ENCODE results near the gene NRDC.
"Not testable (repeated sequence)": the region's sequence is repeated elsewhere in the genome, so short reads cannot be mapped to it uniquely, and the experiment has no call there.

Gene NRDC

DNA sequence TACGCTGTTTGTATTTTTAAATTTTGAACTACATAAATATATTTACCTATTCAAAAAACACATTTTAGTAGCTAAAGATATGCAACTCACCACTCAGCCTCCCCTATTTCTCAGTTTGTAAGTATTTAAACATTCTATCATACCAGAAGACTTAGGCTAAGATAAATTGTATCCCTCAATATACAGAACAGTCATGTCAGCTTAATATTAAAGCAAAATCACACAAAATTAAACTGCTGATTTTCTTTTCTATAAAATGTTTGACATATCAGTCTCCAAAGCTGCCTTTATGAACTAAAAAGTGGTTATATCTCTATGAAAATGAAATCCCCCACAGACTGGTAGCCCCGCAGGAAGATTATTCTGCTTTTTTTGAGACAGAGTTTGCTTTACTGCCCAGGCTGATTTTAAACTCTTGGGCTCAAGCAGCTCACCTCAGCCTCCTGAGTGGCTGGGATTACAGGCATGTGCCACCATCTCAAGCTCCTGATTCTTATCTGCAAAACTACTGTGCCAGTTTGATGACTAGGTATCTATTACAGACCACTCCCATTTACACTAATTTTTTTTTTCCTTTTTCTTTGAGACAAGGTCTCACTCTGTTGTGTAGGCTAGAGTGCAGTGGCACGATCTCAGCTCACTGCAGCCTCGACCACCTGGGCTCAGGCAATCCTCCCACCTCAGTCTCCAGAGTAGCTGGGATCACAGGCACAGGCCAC, 37.6 kb downstream of the NRDC start:
- no peak for DNase-seq

DNA sequence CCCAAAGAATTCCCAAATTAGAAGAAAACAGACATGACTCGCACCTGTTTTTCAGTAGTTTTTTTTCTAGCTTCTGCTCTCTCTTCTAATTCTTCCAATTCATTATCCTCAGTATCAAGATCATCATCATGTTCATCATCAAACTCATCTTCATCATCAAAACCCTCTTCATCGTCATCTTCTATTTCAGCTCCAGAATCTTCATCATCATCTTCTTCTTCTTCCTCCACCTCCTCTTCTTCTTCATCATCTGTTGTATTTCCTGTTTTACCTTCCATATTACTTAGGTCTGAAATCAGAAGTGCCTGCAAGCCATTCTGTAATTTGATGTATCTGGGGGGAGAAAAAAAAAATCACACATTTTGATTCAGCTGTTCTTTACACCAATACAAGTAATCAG, 38.3 kb downstream of the NRDC start:
- DNase-seq, result no peak

- DNase-seq, result no peak
Observed at GRCh38 chr1:51839094-51839493, 39.4 kb downstream of the NRDC start.

- no peak for DNase-seq
Observed at GRCh38 chr1:51837243-51837642, 41.3 kb downstream of the NRDC start.

DNA sequence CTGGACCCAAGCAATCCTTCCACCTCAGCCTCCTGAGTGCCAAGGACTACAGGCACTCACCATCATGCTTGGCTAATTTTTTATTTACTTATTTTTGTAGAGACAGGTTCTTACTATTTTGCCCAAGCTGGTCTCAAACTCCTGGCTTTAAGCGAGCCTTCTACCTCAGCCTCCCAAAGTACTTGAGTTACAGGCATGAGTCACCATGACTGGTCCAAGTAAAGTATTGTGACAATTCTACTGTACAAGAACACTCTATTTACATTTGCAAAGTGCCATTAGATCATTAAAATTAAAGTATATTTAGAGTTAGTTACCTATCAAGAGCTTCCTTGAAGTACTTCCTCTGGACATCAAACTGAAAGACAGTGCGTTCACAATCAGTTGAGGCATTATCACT, 44.8 kb downstream of the NRDC start:
- DNase-seq, result no peak

DNA sequence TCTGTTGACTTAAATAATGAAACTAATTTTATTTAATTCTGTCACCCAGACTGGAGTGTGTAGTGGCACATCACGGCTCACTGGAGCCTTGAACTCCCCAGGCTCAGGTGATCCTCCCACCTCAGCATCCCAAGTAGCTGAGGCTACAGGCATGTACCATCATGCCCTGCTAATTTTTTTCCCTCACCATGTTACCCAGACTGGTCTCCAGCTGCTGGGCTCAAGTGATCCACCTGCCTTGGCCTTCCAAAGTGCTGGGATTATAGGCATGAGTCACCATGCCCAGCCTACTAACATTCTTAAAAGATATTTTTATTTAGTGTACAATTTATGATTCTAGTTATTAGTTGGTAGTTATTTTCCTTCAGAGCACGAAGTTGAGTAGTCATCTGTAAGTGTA, 49.5 kb downstream of the NRDC start:
- peak; percentile 37 for DNase-seq

DNA sequence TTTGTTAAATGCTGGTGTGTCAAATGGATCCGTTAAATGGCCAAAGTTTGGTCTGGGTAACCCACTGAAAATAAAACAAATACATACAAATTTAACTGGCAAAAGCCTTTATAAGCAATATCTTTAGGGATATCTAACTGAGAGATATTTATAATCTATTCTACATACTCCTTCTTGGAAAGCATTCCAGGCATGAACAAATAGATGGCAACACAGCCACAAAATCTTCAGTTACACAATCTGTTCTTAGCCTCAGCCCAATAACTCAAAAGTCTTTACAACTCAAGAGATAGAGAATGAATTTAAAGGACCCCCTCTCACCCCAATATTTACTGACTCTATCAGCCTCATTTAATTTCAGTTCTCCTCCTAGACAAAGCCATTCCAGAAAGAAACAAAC, 58.7 kb downstream of the NRDC start:
- no peak for DNase-seq

DNA sequence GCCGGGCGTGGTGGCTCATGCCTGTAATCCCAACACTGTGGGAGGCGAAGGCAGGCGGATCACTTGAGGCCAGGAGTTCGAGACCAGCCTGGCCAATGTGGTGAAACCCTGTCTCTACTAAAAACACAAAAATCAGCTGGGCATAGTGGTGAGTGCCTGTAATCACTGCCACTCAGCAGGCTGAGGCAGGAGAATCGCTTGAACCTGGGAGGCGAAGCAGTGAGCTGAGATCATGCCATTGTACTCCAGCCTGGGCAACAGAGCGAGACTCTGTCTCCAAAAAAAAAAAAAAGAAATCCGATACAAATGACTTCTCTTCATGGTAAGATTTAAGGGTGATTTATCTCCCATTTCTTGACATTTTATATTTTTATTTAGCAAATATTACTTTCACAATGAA, 59.5 kb downstream of the NRDC start:
- not testable (repeated sequence) for DNase-seq

DNA sequence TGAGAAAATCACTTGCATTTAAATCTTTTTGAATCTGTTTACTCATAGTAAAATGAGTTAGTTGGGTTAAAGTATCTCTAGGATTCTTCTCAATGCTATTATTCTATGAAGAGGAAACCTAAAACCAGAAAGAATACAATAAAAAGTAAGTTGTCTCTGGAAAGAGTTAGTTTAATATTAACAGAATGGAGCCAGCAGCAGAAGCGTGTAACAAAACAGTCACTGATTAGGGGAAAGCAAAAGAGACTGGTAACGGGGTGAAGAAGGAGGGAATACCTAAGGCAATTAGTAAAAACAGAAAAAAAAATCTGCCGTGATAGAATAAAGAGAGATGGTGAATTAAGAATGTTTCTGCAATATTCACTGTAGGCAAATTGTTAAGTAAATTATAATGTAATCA, 60.0 kb downstream of the NRDC start:
- DNase-seq, result no peak

DNA sequence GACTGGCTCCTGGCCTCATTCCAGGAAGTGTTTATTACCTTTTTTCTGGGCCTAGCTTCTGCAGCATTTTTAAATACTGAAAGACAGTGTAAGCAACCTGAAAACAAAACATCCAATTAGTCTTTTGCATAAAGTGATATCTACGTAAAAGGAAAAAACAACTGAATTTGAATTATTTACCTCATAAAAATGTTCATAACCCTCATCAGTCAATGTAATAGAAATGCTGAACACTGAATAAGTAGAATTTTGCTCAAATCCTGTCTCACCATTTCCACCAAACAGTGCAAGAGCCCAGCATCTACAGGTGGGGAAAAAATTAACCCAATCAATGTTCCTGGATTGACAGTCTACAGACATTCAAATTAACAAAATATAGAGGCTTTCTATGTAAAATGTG, 64.0 kb downstream of the NRDC start:
- DNase-seq, result no peak

- DNase-seq, result no peak
Observed at GRCh38 chr1:51799372-51799771, 79.2 kb downstream of the NRDC start.

DNA sequence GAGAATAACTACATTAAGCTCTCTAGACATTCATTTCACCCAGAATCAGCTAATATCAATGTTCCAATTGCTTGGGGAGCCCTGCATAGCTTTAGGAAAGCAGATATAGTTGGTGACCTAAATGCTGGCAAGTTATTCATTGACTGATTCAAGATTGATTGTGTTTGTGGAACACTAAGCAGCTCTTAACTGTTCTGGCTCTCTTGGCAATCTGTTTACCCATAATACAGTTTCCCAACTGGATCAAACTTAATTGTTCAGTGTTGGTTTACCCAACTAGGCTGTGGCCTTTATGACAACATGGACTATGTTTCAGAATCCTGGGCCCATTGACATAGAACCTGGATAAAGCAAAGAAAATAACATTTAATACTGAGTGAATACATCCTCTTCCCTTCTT, 83.7 kb downstream of the NRDC start:
- DNase-seq, result no peak

- no peak for DNase-seq
Observed at GRCh38 chr1:51794260-51794659, 84.3 kb downstream of the NRDC start.

DNA sequence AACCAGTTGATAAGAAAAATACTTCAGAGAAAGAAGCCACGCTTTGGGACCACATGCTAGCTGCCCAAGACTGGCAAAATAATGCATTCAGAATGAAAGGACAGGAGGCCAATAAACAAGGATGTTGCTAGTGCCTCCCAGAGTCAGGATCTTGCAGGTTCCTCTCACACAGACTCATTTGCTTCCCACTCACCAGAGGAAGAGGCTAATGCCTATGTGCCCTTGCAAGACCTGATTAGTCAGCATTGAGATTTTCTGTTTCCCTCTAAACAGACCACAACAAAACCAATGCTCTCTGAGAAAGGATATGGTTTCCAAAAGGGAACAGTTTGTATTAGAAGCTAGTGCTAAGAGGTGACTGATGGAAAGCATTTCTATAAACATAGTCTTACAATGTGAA, 85.7 kb downstream of the NRDC start:
- no peak for DNase-seq

GRCh38 chr1:51791888-51792287, 86.6 kb downstream of the NRDC start:
- no peak for DNase-seq

DNA sequence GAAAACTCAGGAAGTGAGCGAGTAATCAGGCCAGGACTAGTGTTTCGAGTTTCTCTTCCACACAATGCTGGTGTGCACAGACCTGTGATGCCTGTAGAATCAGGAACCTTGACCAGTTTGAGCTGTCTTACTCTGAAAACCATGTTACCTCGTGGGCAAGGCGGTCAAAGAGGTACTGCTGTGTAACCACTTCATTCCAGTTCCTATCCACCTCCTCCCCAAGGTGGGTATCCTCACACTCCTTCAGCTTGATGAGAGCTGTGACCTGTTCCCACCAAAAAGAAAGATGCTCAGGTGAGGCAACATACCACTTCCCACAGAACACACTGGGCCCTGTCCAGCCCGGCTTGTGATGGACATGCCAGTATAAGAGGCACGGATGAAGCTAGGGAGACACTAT, 88.1 kb downstream of the NRDC start:
- no peak for DNase-seq

DNA sequence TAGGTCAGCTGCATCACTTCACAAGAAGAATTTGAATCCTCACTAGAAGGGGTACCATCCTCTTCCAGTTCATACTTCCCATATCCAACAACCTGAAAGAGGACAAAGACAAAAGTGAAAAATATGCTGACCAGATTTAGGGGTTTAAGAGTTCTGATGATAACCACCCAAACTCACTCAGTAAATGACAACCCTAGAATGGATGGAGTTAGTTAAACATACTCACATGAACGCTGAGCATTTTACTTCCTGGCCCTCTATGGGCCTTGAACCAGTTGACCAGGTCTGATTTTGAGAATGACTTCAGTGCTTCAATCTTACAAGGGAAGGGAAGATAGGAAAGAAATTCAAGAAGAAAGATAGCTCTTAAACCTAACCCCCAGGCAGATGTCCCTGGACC, 89.2 kb downstream of the NRDC start:
- DNase-seq, result no peak

- DNase-seq, result no peak
Observed at GRCh38 chr1:51788938-51789337, 89.6 kb downstream of the NRDC start.

DNA sequence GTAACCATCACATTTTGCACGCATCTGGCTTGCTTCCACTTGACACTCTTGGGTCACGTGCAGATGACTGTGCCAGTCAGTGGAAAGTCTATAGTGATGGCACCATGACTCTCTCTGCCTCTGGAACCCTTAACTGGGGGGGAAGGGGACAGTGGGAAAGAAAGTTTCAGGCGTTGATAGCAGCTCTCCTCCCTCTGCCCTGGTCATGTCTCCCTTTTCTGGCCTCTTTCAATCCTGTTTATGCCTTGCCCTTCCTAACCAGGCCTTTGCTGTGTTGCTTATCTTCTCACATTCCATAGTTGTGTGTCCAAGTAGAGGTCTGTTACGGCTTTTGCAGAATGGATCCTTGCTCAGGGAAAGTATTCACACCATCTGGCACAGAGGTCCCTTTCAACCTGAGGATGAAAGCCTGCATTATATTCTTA, 93.5 kb downstream of the NRDC start:
- DNase-seq, result no peak

DNA sequence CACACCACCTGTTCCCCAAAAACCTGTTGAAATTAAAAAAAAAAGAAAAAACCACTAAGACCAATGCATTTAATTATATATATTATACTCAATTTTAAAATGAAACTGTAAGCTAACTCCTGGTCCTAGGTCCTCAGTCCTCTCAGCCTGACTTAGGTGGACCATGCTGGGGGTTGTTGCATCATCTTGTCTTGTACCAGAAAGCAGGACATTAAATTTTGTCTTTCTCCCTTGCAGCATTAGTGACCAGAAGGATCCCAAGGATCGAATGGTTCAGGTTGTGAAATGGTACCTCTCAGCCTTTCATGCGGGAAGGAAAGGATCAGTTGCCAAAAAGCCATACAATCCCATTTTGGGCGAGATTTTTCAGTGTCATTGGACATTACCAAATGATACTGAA, 97.6 kb downstream of the NRDC start:
- no peak for DNase-seq

DNA sequence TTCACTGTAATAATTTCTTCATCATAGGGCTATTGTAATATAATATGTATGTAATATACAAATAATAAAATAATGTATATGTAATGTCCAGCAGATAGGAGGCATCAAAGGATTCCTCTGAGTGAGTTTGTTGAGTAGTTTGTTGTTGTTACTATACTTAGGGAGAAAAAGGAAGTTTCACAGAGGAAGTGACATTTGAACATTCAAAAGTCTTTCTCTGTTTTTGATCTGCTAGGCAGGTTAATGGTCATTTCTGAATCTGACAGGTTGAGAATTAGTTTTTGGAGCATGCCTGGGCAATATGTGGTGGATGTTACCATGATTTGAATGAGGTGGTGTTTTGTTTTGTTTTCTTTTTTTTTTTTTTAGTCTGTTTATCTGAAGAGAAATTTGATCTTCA, 102.1 kb downstream of the NRDC start:
- DNase-seq, result no peak

DNA sequence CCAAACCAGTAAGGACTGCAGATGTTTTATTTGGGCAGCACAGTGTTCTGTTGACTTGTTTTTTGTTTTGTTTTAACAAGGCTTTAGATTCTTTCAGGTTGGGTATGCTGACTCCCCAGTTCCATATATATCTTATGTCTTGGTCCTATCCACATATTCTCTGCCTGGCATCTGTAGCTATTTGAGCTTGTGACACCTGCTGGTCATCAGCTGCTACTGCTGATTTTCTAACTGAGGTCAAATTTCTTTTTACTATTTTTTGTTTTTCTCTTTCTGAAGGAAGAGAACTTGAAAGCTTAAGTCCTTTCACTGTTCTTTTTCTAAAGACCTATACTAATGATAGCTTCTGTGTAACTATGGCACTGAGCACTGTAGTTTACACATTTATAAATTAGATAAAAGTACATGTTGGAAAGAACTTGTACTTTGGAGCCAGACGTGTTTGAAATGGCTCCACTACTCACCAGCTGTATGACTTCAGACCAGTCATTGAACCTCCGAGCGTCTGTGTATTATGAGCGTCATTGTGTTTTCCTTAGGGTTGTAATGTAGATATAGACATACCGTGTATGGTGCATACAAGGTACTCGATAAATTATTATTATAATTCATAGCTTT, 109.4 kb downstream of the NRDC start:
- peak; percentile 66 for DNase-seq

- no peak for DNase-seq
Observed at GRCh38 chr1:51761351-51761750, 117.2 kb downstream of the NRDC start.

- DNase-seq, result no peak
Observed at GRCh38 chr1:51760872-51761271, 117.7 kb downstream of the NRDC start.

DNA sequence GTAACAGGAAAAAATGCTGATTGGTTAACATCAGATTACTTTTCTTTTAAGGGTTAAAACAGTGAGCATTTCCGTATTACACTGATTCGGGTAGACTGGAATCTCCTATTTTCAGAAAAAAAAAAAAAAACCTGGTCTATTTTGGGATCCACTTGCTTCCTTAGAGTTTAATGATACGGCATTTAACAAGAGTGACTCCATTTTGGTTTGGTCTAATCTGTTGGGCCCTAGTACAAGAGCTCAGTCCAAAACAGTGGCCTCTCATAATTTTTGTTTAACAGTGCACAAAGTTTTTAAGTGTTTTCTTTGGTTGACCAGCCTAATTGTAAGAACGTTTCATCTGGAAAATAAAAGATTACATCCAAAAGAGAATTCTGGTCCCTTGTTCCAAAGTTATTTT, 120.2 kb downstream of the NRDC start:
- DNase-seq, result no peak
